Skeletal muscle tissue (tissue), 4 donors: ENCODE results near the gene ITPKB. TPM values are rescaled to one million over a fixed set of nuclear protein-coding genes. Genes with fewer than 3 reads are reported as not detected.
"Not testable (repeated sequence)": the region's sequence is repeated elsewhere in the genome, so short reads cannot be mapped to it uniquely, and the experiment has no call there.

ENCODE experiments used
- H3K27ac ChIP-seq: one replicate; pipeline ENCODE4 v1.7.0; 2013; ENCODE audit warnings: mild to moderate bottlenecking, low read depth, low read length, inconsistent platforms
- H3K27me3 ChIP-seq, 3 donors: one replicate each; pipeline ENCODE4 v1.7.0; 2013; ENCODE audit warnings: low read length in 3 of 3; ENCODE audit not compliant: control insufficient read depth in 3 of 3, insufficient read depth in 3 of 3
- H3K36me3 ChIP-seq, 3 donors: one replicate each; pipeline ENCODE4 v1.7.0; 2013; ENCODE audit warnings: low read length in 3 of 3; ENCODE audit not compliant: control insufficient read depth in 3 of 3, insufficient read depth in 3 of 3
- H3K4me1 ChIP-seq, 3 donors: one replicate each; pipeline ENCODE4 v1.7.0; 2013; ENCODE audit warnings: low read length in 3 of 3, mild to moderate bottlenecking in 3 of 3; ENCODE audit not compliant: control insufficient read depth in 3 of 3, insufficient read depth in 3 of 3
- H3K4me3 ChIP-seq, 3 donors: one replicate each; pipeline ENCODE4 v1.7.0; 2013; ENCODE audit warnings: low read length in 3 of 3
- H3K9ac ChIP-seq, 3 donors: one replicate each; pipeline ENCODE4 v1.7.0; 2013; ENCODE audit warnings: low read length in 3 of 3, mild to moderate bottlenecking in 3 of 3, moderate library complexity in 2 of 3, low read depth in 1 of 3
- H3K9me3 ChIP-seq, 3 donors: one replicate each; pipeline ENCODE4 v1.7.0; 2013; ENCODE audit warnings: low read length in 3 of 3; ENCODE audit not compliant: control insufficient read depth in 3 of 3
- total RNA-seq: library from RNA; depleted of rRNA; stranded (reverse); fragments of >200 nt; gene quantifications from one replicate; pipeline ENCODE4 v1.2.3, GENCODE V29; 2014
- donor health status: Osteomylitis.

Gene ITPKB
- total RNA-seq, 1 donor from 2014 or later: 18.8 TPM

DNA sequence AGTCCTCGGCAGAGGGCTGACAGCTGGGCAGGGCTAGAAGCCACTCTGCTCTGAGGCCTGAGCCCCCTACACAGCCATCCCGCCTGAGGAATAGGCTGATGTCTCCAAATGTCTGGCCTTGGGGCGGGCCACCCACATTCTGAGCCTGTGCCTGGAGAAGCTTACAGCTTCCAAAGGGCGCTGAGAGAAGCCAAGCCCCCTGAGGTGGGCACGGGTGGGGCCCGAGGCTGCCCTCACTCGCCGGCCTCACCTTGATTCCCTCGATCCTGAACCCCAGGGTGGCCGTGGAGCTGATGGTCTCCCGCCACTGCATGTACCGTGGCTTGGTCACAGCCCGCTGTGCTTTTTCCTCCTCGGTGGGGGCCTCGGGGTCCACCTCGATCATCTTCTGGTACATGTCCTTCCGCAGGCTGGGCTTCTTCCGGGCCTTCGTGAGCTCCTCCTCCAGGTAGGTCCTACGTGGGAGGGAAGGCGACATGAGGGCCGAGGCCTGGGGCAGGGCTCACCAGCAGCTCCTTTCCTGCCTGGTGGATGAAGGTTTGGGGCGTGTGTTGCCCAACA, 97.3 kb downstream of the ITPKB start:
- no peaks in the 10 kb centered on the region for H3K9me3 ChIP-seq
- H3K27ac ChIP-seq: no peak overlapping the region
- H3K36me3 ChIP-seq: peaks cover 12 to 49% (median 19%) of the 10 kb centered on the region in 3 donors
- no peak overlapping the region for H3K4me3 ChIP-seq
- no peaks in the 10 kb centered on the region for H3K27me3 ChIP-seq
- peaks cover 42 to 55% (median 43%) of the 10 kb centered on the region in 3 donors for H3K4me1 ChIP-seq
- H3K9ac ChIP-seq: no peak overlapping the region

DNA sequence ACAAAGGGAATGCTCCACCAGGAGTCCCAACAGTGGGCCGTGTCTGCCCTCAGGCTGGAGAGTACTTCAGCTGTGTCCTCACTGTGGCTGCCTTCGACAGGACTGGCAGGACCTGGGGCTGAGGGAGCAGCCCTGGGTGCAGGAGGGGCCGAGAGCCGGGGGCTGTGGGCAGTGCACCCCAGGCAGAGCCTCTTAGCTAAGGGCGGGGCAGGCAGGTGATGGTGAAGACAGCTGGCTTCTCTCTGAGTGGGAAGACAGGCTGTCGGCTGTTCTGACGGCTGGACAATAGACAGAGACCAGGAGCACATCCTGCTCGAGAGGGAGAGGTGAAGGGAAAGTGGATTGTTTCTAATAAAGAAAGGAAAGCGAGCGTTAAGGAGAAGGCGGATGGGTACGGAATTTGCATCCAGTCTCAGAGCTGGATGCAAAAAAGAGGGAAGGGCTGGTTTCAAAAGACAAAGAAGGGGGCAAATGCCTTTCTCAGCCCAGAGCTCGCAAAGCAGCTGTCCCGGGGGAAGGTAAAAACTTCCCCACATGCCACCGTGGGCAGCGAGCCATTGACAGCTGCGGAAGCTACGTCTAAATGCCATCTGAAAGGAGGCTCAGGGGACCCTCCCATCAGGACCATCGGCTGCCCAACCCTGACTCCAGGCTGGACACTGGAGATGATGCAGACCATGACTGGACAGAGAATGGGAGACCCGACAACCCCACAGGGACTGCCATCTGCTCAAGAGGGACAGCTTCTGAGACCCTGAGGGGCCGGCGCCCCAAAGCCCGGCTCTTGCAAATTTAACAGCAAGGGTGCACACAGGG, 98.6 kb downstream of the ITPKB start:
- H3K36me3 ChIP-seq: peaks cover 10 to 50% (median 22%) of the 10 kb centered on the region in 3 donors

DNA sequence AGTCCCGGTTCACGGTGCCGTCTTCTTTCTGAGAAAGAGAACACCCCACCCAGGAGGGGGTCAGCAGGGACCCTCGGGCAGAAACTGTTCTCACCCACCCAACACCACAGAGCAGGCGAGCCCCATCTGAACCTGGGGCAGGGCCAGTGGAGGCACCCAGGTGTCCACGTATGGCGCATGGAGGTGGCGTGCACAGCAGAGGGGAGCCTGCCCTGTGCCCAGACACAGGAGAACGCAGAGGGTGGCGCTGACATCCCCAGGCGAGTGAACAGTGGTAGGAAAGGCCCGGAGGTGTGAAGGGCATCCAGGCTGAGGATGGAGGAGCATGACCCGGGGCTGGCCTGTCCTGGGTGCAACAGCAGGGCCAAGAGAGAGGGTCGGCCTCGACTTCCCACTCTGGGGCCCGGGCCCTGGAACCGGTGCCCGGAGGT, 99.4 kb downstream of the ITPKB start:
- Histone ChIP-seq H3K9me3 (no peaks in the 10 kb centered on the region), H3K9ac (no peak overlapping the region), H3K27ac (no peak overlapping the region), H3K36me3 (peaks cover 12 to 49% (median 19%) of the 10 kb centered on the region in 3 donors), H3K4me3 (no peak overlapping the region), H3K27me3 (no peaks in the 10 kb centered on the region), H3K4me1 (peaks cover 23 to 36% (median 31%) of the 10 kb centered on the region in 3 donors)

More for the DNA sequence above, 98.6 kb downstream of the ITPKB start:
- Histone ChIP-seq H3K4me1 (peaks cover 32 to 44% (median 34%) of the 10 kb centered on the region in 3 donors), H3K27me3 (no peaks in the 10 kb centered on the region), H3K4me3 (no peak overlapping the region), H3K9ac (no peak overlapping the region), H3K27ac (no peak overlapping the region), H3K9me3 (no peaks in the 10 kb centered on the region)

DNA sequence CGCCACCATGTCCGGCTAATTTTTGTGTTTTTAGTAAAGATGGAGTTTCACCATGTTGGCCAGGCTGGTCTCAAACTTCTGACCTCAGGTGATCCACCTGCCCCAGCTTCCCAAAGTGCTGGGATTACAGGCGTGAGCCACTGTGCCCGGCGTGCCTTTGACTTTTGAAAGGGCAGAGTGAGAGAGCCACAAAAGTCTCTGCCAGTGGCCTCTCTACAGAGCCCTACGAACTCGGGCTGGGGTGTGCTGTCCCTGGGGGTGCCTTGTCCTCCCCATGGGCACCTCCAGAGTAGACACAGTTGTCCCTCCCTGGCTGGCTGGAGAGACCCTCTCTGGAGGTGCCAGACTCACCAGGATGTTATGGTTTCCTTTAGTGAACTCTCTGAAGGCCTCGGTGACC, 99.9 kb downstream of the ITPKB start:
- not testable (repeated sequence) for H3K9ac ChIP-seq, H3K9me3 ChIP-seq, H3K27me3 ChIP-seq, H3K27ac ChIP-seq, H3K4me3 ChIP-seq
- Histone ChIP-seq H3K36me3 (peaks cover 15 to 47% (median 19%) of the 10 kb centered on the region in 3 donors), H3K4me1 (peaks cover 24 to 34% (median 32%) of the 10 kb centered on the region in 3 donors)

DNA sequence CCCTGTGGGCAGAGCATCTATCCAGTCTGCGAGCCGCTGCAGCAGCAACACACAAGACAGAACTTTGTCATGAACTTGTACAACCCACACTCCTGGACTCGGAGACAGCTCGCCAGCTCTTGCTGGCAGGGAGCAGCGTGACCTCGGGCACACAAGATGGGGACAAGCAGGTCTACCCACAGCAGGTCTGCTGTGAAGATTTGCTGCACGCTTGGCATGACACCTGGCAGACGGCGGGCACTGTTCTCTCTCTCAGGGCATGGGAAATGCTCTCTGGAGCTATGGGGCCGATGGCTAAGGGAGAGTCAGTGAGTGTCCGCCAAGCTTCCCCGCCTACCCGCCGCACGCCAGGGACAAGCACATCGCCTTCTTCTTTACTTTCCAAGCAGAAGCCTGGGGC, 100.5 kb downstream of the ITPKB start:
- H3K4me1 ChIP-seq: peaks cover 28 to 34% (median 34%) of the 10 kb centered on the region in 3 donors
- peak overlapping the region in 1 of 3 donors; percentile 50 for H3K9ac ChIP-seq
- no peaks in the 10 kb centered on the region for H3K9me3 ChIP-seq
- no peak overlapping the region for H3K27ac ChIP-seq
- no peaks in the 10 kb centered on the region for H3K27me3 ChIP-seq
- peaks cover 15 to 44% (median 19%) of the 10 kb centered on the region in 3 donors for H3K36me3 ChIP-seq
- H3K4me3 ChIP-seq: peak overlapping the region in 1 of 3 donors; percentile 2

DNA sequence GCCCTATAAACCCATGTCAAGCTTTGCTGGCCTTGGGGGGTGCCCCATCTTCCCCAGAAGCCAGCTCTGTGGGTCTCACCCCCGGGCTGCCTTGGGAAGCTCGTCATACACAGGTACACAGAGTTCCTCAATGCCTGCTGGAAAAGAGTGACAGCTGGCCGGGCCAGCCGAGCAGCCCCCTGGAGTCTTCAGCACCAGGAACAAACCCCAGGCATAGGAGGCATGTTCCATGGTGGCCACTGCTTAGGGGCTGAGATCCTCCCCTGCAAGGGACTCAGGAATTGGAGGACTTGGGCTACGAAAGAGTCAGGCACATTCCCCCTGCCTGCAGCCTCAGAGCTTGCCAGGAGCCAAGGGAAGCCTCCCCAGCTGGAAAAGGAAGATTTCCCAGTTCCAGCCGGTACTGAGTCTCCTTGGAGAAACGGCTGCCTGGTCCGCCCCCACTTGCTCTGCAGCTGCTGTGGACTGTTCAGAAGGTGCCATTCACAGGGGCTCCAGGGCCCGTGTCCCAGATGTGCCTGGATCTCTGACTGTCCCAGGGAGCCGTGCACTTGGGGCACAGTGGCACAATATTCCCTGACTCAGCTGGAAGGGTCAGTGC, 101.0 kb downstream of the ITPKB start:
- Histone ChIP-seq H3K9me3 (no peaks in the 10 kb centered on the region), H3K4me3 (peak overlapping the region in 1 of 3 donors; percentile 2), H3K36me3 (peaks cover 15 to 43% (median 19%) of the 10 kb centered on the region in 3 donors), H3K4me1 (peaks cover 27 to 39% (median 36%) of the 10 kb centered on the region in 3 donors), H3K9ac (peak overlapping the region in 1 of 3 donors; percentile 50), H3K27ac (peak overlapping the region; percentile 25), H3K27me3 (no peaks in the 10 kb centered on the region)

DNA sequence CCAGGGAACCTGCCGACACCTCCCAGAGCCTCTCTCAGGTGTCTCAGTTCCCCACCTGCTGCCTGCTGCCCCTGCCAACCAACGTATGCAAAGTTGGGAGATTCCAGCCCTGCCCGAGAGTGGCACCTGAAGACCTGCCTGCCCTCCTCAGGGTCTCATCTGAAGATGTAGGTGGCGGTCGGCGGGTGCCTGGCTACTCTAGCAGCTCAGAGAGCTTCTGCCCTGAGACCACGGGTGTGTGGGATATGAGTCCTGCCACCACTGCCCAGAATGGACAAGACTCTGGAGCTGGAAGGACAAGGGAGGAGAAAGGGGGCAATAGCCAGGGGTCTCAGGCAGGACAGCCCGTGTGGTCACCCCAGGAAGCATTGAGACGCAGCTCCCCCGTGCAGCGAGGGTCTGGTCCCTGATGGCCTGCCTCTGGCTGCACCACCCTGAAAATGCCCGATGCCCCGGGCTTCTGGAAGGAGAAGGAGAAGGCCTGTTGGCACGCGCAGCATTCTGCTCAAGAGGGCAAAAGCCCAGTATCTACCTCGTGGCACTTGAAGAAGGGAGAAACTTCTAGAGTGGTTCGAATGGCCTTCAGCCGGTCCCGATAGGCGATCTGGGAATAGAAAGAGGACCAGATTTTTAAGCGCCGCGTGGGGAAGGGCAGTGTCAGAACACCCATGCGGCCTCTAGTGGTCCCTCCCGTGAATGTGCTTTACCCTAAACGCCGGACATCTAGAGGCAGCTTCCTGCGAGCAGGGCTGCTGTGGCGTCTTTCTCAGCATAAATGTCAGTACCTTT, 101.7 kb downstream of the ITPKB start:
- peak overlapping the region in 1 of 3 donors; percentile 24 for H3K4me3 ChIP-seq
- peaks cover 15 to 41% (median 19%) of the 10 kb centered on the region in 3 donors for H3K36me3 ChIP-seq
- H3K27me3 ChIP-seq: no peaks in the 10 kb centered on the region
- H3K9me3 ChIP-seq: no peaks in the 10 kb centered on the region
- peak overlapping the region in 1 of 3 donors; percentile 16 for H3K9ac ChIP-seq
- H3K4me1 ChIP-seq: peaks cover 27 to 45% (median 35%) of the 10 kb centered on the region in 3 donors
- H3K27ac ChIP-seq: peak overlapping the region; percentile 25

DNA sequence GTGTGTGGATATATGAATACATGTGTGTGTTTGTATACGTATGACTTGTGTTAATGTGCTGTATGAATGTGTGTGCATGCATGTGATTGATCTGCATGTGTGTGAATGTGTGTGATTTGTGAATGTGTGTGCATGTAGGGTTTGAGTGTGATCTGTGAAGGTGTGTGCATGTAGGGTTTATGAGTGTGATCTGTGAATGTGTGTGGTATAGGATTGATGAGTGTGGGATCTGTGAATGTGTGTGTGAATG, 102.3 kb downstream of the ITPKB start:
- Histone ChIP-seq H3K4me1 (peaks cover 27 to 45% (median 35%) of the 10 kb centered on the region in 3 donors), H3K9ac (no peak overlapping the region), H3K36me3 (peaks cover 13 to 37% (median 19%) of the 10 kb centered on the region in 3 donors), H3K4me3 (no peak overlapping the region), H3K27ac (no peak overlapping the region), H3K9me3 (no peaks in the 10 kb centered on the region), H3K27me3 (no peaks in the 10 kb centered on the region)

DNA sequence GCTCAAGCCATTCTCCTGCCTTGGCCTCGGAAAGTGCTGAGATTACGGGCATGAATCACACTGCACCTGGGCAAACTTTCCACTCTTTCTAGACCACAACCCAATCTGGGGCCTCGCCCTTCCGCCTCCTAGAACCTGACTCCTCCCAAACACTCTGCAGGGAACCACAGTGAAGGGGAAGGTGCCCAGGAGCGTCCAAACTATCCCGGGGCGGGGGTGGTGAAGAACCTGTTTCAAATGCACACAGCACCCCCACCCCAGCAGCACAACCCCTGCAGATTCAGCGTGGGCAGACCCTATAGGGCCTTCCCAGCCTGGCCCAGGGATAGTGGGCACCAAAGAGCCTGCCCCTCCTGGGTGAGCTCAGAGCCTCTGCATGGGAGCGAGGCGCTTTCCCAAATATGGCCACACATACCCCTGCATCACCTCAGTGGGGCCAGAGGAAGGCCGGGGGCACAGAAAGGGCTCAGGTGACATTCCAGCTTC, 103.6 kb downstream of the ITPKB start:
- H3K4me1 ChIP-seq: peaks cover 27 to 42% (median 35%) of the 10 kb centered on the region in 3 donors
- no peaks in the 10 kb centered on the region for H3K9me3 ChIP-seq
- no peak overlapping the region for H3K9ac ChIP-seq
- H3K27me3 ChIP-seq: no peaks in the 10 kb centered on the region
- H3K36me3 ChIP-seq: peaks cover 9 to 29% (median 15%) of the 10 kb centered on the region in 3 donors
- no peak overlapping the region for H3K27ac ChIP-seq
- H3K4me3 ChIP-seq: no peak overlapping the region
